AG04450 (cell line): ENCODE measurements around the gene SYDE2. TPM values are rescaled to one million over a fixed set of nuclear protein-coding genes. Genes with fewer than 3 reads are reported as not detected.

Experiments
- CTCF ChIA-PET: fragments of 300-600, 350-600 bp; formaldehyde crosslinking; extraction: SDS; loops from one replicate; lab custom pipeline; 2022; ENCODE audit warnings: antibody characterized with exemption, inconsistent platforms; lab: Charles Lee
- POLR2A ChIA-PET: fragments of 350-600 bp; formaldehyde crosslinking; extraction: SDS; loops from one replicate; lab custom pipeline; 2021; ENCODE audit warnings: antibody characterized with exemption, inconsistent platforms; lab: Yijun Ruan, JAX
- DNase-seq: peaks from one replicate; pipeline ENCODE4 v3.0.0-alpha.2; 2011; ENCODE audit warnings: low read depth, low spot score
- H3K27ac ChIP-seq: one replicate; pipeline ENCODE4 v1.5.1; 2012; ENCODE audit warnings: low read depth, low read length, control low read depth
- H3K27me3 ChIP-seq: one replicate; pipeline ENCODE4 v1.6.0; 2012; ENCODE audit warnings: low read length; ENCODE audit not compliant: control insufficient read depth, insufficient read depth
- H3K4me3 ChIP-seq: 2 replicates; pipeline ENCODE4 v1.5.1; 2011; ENCODE audit warnings: mild to moderate bottlenecking, low read depth, low read length, control low read depth
- H3K9me3 ChIP-seq: 2 replicates; pipeline ENCODE4 v1.5.1; 2012; ENCODE audit warnings: low read length; ENCODE audit not compliant: control insufficient read depth, insufficient read depth
- polyA plus RNA-seq: library from polyadenylated mRNA; depleted of rRNA; stranded (reverse); fragments of >200 nt; gene quantifications from 2 replicates; pipeline ENCODE4 v1.2.3, GENCODE V29; 2011
- TF ChIP-seq, protein P1 (sequence below): IDR thresholded peaks from 2 replicates; pipeline ENCODE4 v1.5.1; 2011; ENCODE audit warnings: low read depth, low read length, control low read depth, inconsistent platforms

Gene SYDE2
- polyA plus RNA-seq, 1 experiment, result 5.7 TPM

DNA sequence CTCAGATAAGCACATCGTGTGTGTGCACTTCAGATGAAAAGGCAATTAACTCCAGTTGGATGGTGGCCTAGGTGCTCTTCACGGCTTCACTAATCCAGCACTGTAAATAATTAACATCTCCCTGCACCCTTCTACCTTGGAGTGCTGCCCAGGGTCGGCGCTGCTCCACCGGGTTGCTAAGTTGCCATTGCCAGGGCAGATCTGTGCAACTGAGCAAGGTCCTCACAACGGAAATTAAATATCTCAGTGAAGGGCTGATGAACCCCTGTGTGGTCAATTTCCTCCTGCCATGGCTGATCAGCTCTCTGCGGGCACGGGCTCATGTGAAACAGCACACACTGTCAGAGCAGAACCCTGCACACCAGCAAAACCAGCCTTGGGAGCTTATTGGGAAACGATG is 63.2 kb downstream of the SYDE2 start:
- H3K4me3 ChIP-seq, result no peak overlapping the region
- no peak overlapping the region for H3K27ac ChIP-seq
- TF ChIP-seq, protein P1, sequence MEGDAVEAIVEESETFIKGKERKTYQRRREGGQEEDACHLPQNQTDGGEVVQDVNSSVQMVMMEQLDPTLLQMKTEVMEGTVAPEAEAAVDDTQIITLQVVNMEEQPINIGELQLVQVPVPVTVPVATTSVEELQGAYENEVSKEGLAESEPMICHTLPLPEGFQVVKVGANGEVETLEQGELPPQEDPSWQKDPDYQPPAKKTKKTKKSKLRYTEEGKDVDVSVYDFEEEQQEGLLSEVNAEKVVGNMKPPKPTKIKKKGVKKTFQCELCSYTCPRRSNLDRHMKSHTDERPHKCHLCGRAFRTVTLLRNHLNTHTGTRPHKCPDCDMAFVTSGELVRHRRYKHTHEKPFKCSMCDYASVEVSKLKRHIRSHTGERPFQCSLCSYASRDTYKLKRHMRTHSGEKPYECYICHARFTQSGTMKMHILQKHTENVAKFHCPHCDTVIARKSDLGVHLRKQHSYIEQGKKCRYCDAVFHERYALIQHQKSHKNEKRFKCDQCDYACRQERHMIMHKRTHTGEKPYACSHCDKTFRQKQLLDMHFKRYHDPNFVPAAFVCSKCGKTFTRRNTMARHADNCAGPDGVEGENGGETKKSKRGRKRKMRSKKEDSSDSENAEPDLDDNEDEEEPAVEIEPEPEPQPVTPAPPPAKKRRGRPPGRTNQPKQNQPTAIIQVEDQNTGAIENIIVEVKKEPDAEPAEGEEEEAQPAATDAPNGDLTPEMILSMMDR, result no peak
- DNase-seq, result no peak
- CTCF ChIA-PET, result interaction anchor here (0.5 to 3.2 kb wide), 2 partner anchors 66 to 117 kb away, joined by 3 to 17 read pairs; no protein-coding TSS in a partner anchor
- H3K27me3 ChIP-seq, result no peaks in the 10 kb centered on the region
- H3K9me3 ChIP-seq, result no peaks in the 10 kb centered on the region
- POLR2A ChIA-PET, result no interaction called here

DNA sequence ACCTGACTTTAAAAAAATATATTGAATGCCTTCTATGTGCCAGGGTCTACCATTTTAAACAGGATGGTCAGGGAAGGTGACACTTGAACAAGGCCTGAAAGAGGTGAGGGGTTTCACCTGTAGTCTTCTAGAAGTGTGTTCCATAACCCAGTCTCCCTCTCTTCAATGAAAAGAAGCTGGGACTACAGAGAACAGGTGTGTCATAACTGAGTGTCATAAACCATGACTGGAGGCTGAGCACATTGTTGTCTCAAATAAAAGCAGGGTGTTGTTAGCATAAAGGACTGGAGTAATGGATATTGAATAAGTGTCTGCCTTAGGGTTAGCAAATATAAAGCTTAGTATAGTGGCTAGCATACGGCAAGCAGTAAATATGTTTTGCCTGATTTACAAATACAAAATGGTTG is 65.4 kb downstream of the SYDE2 start:
- no peak overlapping the region for H3K4me3 ChIP-seq
- POLR2A ChIA-PET, result interaction anchor here (1.0 kb wide), 2 partner anchors 26 to 123 kb away, joined by 3 read pairs; no protein-coding TSS in a partner anchor
- CTCF ChIA-PET, result interaction anchor here (0.6 to 3.2 kb wide), 3 partner anchors 119 to 191 kb away, joined by 4 to 17 read pairs (median 6); partner anchors contain the start of gene C1orf52
- peak overlapping the region; percentile 25 for H3K27ac ChIP-seq
- H3K27me3 ChIP-seq, result no peaks in the 10 kb centered on the region
- TF ChIP-seq, protein P1, result no peak
- no peaks in the 10 kb centered on the region for H3K9me3 ChIP-seq
- no peak for DNase-seq

DNA sequence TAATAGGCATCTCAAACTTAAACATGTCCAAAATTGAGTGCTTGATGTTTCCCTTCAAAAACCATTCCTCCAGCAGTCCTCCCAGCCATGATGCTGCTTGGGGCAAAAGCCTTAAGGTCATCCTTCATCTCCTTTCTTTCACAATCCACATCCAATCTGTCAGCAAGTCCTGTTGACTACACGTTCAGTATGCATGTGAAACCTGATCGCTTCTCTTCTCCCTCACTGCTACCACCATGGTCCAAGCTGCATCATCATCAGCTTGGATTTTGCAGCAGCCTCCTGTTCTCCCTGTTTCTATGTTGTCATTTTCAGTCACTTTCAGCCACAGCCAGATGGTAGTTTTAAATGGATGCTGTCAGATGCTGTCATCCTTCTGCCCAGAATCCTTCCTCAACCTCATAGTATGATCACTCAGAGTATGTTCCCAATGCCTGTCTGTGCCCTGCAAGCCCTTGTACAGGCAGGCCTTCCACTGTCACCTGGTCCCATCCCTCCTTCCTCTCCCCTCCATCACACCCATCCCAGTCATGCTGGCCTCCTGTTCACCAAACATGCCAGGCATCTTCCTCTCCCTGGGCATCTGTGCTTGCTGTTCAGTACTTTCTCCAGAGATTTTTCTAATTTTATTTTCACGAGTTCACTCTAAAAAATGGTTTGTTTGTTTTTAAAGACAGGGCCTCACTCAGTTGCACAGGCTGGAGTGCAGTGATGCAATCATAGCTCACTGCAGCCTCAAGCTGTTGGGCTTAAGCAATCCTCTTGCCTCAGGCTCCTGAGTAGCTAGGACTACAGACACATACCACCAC is 66.0 kb downstream of the SYDE2 start:
- peak; percentile 59 for DNase-seq
- CTCF ChIA-PET, result interaction anchor here (0.6 to 3.2 kb wide), 6 partner anchors 20 to 133 kb away, joined by 3 to 17 read pairs (median 4); partner anchors contain the start of gene C1orf52
- Histone ChIP-seq H3K27me3 (no peaks in the 10 kb centered on the region), H3K27ac (peak overlapping the region; percentile 69), H3K4me3 (no peak overlapping the region), H3K9me3 (no peaks in the 10 kb centered on the region)
- TF ChIP-seq, protein P1, result 0 out of 2 replicates have a peak, but pooled peaks have one; percentile 0
- POLR2A ChIA-PET, result interaction anchor here (1.0 kb wide), 2 partner anchors 26 to 124 kb away, joined by 3 read pairs; no protein-coding TSS in a partner anchor

DNA sequence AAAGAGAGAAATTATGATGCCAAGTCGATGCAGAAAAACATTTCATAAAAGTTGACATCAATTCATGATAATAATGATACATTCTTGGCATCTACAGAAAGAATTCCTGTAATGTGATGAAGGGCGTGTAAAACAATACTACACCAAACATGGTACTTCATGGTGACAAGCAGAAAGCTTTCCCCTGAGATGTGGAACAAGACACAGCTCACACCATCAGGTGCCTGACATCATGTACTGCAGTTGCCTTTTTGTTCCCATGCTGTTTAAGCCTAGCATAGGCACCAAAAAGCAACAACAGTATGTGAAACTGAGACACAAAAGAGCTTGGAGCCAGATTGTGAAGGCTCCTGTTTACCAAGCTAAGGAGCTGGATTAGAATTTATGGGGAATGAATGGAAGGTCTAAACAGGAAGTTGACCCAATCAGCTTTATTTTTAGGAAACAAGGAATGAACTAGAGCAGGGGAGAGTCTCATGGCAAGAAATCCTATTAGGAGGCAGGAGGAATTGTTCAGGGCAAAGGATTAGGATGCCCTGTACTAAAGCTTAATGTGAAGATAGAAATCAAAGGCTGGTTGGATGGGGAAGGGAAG is 67.2 kb downstream of the SYDE2 start:
- CTCF ChIA-PET, result interaction anchor here (0.9 to 1.8 kb wide), 6 partner anchors 10 to 189 kb away, joined by 3 to 7 read pairs (median 4); partner anchors contain the start of gene C1orf52
- DNase-seq, result no peak
- Histone ChIP-seq H3K4me3 (no peak overlapping the region), H3K27ac (no peak overlapping the region), H3K27me3 (no peaks in the 10 kb centered on the region), H3K9me3 (no peaks in the 10 kb centered on the region)
- TF ChIP-seq, protein P1, result no peak
- POLR2A ChIA-PET, result no interaction called here
